CD14-positive monocyte (primary cell): ENCODE results near the gene KIT. TPM values are rescaled to one million over a fixed set of nuclear protein-coding genes. Genes with fewer than 3 reads are reported as not detected.

Source experiments
- DNase-seq, 3 donors: peaks; one replicate each; pipeline ENCODE4 v3.0.0-alpha.2; 2011 to 2022
- H2AFZ ChIP-seq: 2 replicates; pipeline ENCODE4 v1.6.0; 2012; ENCODE audit warnings: mild to moderate bottlenecking, low read depth, low read length, inconsistent platforms; ENCODE audit not compliant: insufficient read depth, poor library complexity, severe bottlenecking
- H3K27ac ChIP-seq, 2 donors: 1 replicate in 1 of 2; 2 replicates in 1 of 2; pipeline ENCODE4 v1.5.1; 2012 to 2013; ENCODE audit warnings: low read length in 2 of 2, control low read depth in 1 of 2, inconsistent platforms in 1 of 2, low read depth in 1 of 2, mild to moderate bottlenecking in 1 of 2
- H3K27me3 ChIP-seq, 2 donors: one replicate each; pipeline versions ENCODE4 v1.6.0 to v1.6.1; 2011 to 2013; ENCODE audit warnings: low read length in 2 of 2; ENCODE audit not compliant: control insufficient read depth in 2 of 2, insufficient read depth in 2 of 2
- H3K36me3 ChIP-seq, 2 donors: replicated peaks in 1 of 2; 1 replicate in 1 of 2; 2 replicates in 1 of 2; pipeline versions ENCODE4 v1.5.1 to v1.6.1; 2012 to 2013; ENCODE audit warnings: low read length in 2 of 2, control low read depth in 1 of 2, inconsistent platforms in 1 of 2, mild to moderate bottlenecking in 1 of 2; ENCODE audit not compliant: insufficient read depth in 2 of 2, control insufficient read depth in 1 of 2
- H3K4me1 ChIP-seq, 2 donors: 1 replicate in 1 of 2; 2 replicates in 1 of 2; pipeline versions ENCODE4 v1.5.1 to v1.6.1; 2012 to 2013; ENCODE audit warnings: low read length in 2 of 2, control low read depth in 1 of 2, inconsistent platforms in 1 of 2, mild to moderate bottlenecking in 1 of 2, moderate library complexity in 1 of 2; ENCODE audit not compliant: insufficient read depth in 2 of 2, control insufficient read depth in 1 of 2
- H3K4me2 ChIP-seq: replicated peaks from 2 replicates; pipeline ENCODE3; 2012; ENCODE audit warnings: low read length, moderate library complexity, mild to moderate bottlenecking; ENCODE audit not compliant: poor library complexity, severe bottlenecking; ENCODE audit errors: extremely low read depth
- H3K4me3 ChIP-seq, 3 experiments: fragments of 200-600 bp in 1 of 3; sonication (generic) in 1 of 3; replicated peaks in 1 of 3; 1 replicate in 2 of 3; 2 replicates in 1 of 3; pipeline ENCODE4 v1.5.1; 2011 to 2013; ENCODE audit warnings: low read length in 3 of 3, mild to moderate bottlenecking in 3 of 3, control low read depth in 2 of 3, low read depth in 2 of 3, inconsistent platforms in 1 of 3, moderate library complexity in 1 of 3
- H3K79me2 ChIP-seq: 2 replicates; pipeline ENCODE4 v1.6.0; 2012; ENCODE audit warnings: mild to moderate bottlenecking, control low read depth, inconsistent platforms, low read length, moderate library complexity; ENCODE audit not compliant: insufficient read depth
- H3K9ac ChIP-seq: 2 replicates; pipeline ENCODE4 v1.6.0; 2017; ENCODE audit warnings: low read length, mild to moderate bottlenecking; ENCODE audit not compliant: insufficient read depth, poor library complexity, severe bottlenecking
- H3K9me3 ChIP-seq, 2 donors: replicated peaks in 1 of 2; 1 replicate in 1 of 2; 2 replicates in 1 of 2; pipeline versions ENCODE4 v1.5.1 to v1.6.1; 2012 to 2013; ENCODE audit warnings: low read length in 2 of 2, control low read depth in 1 of 2; ENCODE audit not compliant: control insufficient read depth in 1 of 2, insufficient read depth in 1 of 2
- H4K20me1 ChIP-seq: 2 replicates; pipeline ENCODE4 v1.6.0; 2012; ENCODE audit warnings: mild to moderate bottlenecking, low read length, control low read depth, moderate library complexity; ENCODE audit not compliant: insufficient read depth
- H3K27ac Mint-ChIP-seq, 7 donors: one replicate each; pipeline ENCODE4 v1.8.0; 2020; ENCODE audit warnings: mild to moderate bottlenecking in 7 of 7, mixed read lengths in 7 of 7, moderate library complexity in 6 of 7, inconsistent platforms in 2 of 7
- H3K27me3 Mint-ChIP-seq, 3 donors: one replicate each; pipeline ENCODE4 v1.8.0; 2021 to 2022; ENCODE audit warnings: low read depth in 3 of 3, mild to moderate bottlenecking in 3 of 3, mixed read lengths in 3 of 3, moderate library complexity in 3 of 3, inconsistent platforms in 1 of 3
- H3K36me3 Mint-ChIP-seq, 2 donors: one replicate each; pipeline ENCODE4 v1.8.0; 2020; ENCODE audit warnings: mixed read lengths in 2 of 2, inconsistent platforms in 1 of 2, mild to moderate bottlenecking in 1 of 2
- H3K4me1 Mint-ChIP-seq: one replicate; pipeline ENCODE4 v1.8.0; 2020; ENCODE audit warnings: mild to moderate bottlenecking, mixed read lengths
- H3K4me3 Mint-ChIP-seq, 2 donors: one replicate each; pipeline ENCODE4 v1.8.0; 2020; ENCODE audit warnings: mild to moderate bottlenecking in 2 of 2, mixed read lengths in 2 of 2, moderate library complexity in 1 of 2
- H3K9me3 Mint-ChIP-seq, 7 donors: one replicate each; pipeline ENCODE4 v1.8.0; 2020 to 2022; ENCODE audit warnings: mixed read lengths in 7 of 7, mild to moderate bottlenecking in 6 of 7, moderate library complexity in 6 of 7, inconsistent platforms in 2 of 7
- WGBS: methylation state at CpG from one replicate; pipeline ENCODE4 v1.1.5; 2013; ENCODE audit warnings: missing lambda C conversion rate; ENCODE audit not compliant: insufficient coverage; 5-methylcytosine and 5-hydroxymethylcytosine counted together
- intact Hi-C, 2 donors: fragments of 100-400 bp; cut with micrococcal nuclease; formaldehyde crosslinking; loops; one replicate each; pipeline versions ENCODE4 v1.15.0 to v1.15.1; 2023
- polyA plus RNA-seq, 3 donors: library from polyadenylated mRNA; depleted of rRNA in 1 of 3; unstranded in 2 of 3; stranded (reverse) in 1 of 3; fragments of 300-500 nt in 2 of 3; fragments of >200 nt in 1 of 3; fragmentation: Illumina TruSeq in 2 of 3; gene quantifications; 1 replicate in 2 of 3; 2 replicates in 1 of 3; pipeline ENCODE4 v1.2.3, GENCODE V29; 2012 to 2021
- TF ChIP-seq, protein P1 (sequence below): fragments of 200-600 bp; IDR thresholded peaks from one replicate; pipeline ENCODE4 v1.8.0; 2022; ENCODE audit warnings: antibody characterized with exemption, mild to moderate bottlenecking

Gene KIT
- polyA plus RNA-seq, 3 donors: not detected

GRCh38 chr4:54750341-54750740, 92.6 kb downstream of the KIT start:
- H4K20me1 ChIP-seq: no peaks in the 10 kb centered on the region
- H3K27ac ChIP-seq: no peak overlapping the region
- Mint-ChIP-seq H3K27me3 (no peaks in the 10 kb centered on the region), H3K36me3 (no peaks in the 10 kb centered on the region), H3K4me3 (no peak overlapping the region), H3K4me1 (peaks cover 20% of the 10 kb centered on the region), H3K27ac (no peak overlapping the region), H3K9me3 (peaks cover 0 to 3% (median 2%) of the 10 kb centered on the region in 7 donors)
- H2AFZ ChIP-seq: no peak overlapping the region
- no peak for DNase-seq
- no peak overlapping the region for H3K4me2 ChIP-seq
- no peaks in the 10 kb centered on the region for H3K36me3 ChIP-seq
- no peaks in the 10 kb centered on the region for H3K27me3 ChIP-seq
- TF ChIP-seq, protein P1, sequence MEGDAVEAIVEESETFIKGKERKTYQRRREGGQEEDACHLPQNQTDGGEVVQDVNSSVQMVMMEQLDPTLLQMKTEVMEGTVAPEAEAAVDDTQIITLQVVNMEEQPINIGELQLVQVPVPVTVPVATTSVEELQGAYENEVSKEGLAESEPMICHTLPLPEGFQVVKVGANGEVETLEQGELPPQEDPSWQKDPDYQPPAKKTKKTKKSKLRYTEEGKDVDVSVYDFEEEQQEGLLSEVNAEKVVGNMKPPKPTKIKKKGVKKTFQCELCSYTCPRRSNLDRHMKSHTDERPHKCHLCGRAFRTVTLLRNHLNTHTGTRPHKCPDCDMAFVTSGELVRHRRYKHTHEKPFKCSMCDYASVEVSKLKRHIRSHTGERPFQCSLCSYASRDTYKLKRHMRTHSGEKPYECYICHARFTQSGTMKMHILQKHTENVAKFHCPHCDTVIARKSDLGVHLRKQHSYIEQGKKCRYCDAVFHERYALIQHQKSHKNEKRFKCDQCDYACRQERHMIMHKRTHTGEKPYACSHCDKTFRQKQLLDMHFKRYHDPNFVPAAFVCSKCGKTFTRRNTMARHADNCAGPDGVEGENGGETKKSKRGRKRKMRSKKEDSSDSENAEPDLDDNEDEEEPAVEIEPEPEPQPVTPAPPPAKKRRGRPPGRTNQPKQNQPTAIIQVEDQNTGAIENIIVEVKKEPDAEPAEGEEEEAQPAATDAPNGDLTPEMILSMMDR: no peak
- no peaks in the 10 kb centered on the region for H3K79me2 ChIP-seq
- H3K9me3 ChIP-seq: peaks cover 0 to 3% of the 10 kb centered on the region in 2 donors
- intact Hi-C loops: no loop called here
- H3K4me3 ChIP-seq: no peak overlapping the region
- H3K4me1 ChIP-seq: peaks cover 2 to 6% of the 10 kb centered on the region in 2 donors
- H3K9ac ChIP-seq: no peak overlapping the region

- no peak overlapping the region for H3K27ac ChIP-seq
- peaks cover 2 to 8% of the 10 kb centered on the region in 2 donors for H3K4me1 ChIP-seq
- peaks cover 0 to 4% of the 10 kb centered on the region in 2 donors for H3K9me3 ChIP-seq
- H4K20me1 ChIP-seq: no peaks in the 10 kb centered on the region
- TF ChIP-seq, protein P1: no peak
- whole genome bisulfite sequencing: no CpG with 5 or more reads among the region's 2 CpGs
- H3K36me3 Mint-ChIP-seq: no peaks in the 10 kb centered on the region
- H3K4me2 ChIP-seq: no peak overlapping the region
- no peak for DNase-seq
- H3K9ac ChIP-seq: no peak overlapping the region
- H3K36me3 ChIP-seq: no peaks in the 10 kb centered on the region
- H3K79me2 ChIP-seq: no peaks in the 10 kb centered on the region
- H3K4me3 Mint-ChIP-seq: no peak overlapping the region
- H2AFZ ChIP-seq: no peak overlapping the region
- H3K27me3 Mint-ChIP-seq: peaks cover 0 to 2% (median 0%) of the 10 kb centered on the region in 3 donors
- no peak overlapping the region for H3K4me3 ChIP-seq
- H3K9me3 Mint-ChIP-seq: peaks cover 0 to 11% (median 5%) of the 10 kb centered on the region in 7 donors
- H3K27me3 ChIP-seq: no peaks in the 10 kb centered on the region
- no peak overlapping the region for H3K27ac Mint-ChIP-seq
- peaks cover 29% of the 10 kb centered on the region for H3K4me1 Mint-ChIP-seq
- intact Hi-C loops: no loop called here
Measured at GRCh38 chr4:54754394-54754793, 96.6 kb downstream of the KIT start.
